ENCODE data around the gene SMG6.

DNA sequence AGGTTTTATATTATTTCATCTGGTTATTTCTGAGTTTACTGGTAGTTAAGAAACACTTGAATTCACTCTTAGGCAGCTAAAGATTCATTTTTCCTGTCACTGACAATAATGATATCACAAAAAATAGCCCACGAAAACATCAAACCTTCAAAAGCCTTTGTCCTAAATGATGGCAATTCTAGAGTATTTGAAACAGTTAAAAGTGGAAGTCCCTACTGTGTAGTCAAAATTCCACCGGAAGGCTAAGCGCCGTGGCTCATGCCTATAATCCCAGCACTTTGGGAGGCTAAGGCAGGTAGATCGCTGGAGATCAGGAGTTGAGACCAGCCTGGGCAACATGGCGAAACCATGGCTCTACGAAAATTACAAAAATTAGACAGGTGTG lies 145.2 kb downstream of the SMG6 start:
- TF ChIP-seq POLR2A (IDR thresholded peaks at IDR 0.05) (no peak), POLR2AphosphoS5 (IDR thresholded peaks at IDR 0.05) (no peak), EP300 (IDR thresholded peaks at IDR 0.05) (no peak)
- TF ChIP-seq, protein P1, sequence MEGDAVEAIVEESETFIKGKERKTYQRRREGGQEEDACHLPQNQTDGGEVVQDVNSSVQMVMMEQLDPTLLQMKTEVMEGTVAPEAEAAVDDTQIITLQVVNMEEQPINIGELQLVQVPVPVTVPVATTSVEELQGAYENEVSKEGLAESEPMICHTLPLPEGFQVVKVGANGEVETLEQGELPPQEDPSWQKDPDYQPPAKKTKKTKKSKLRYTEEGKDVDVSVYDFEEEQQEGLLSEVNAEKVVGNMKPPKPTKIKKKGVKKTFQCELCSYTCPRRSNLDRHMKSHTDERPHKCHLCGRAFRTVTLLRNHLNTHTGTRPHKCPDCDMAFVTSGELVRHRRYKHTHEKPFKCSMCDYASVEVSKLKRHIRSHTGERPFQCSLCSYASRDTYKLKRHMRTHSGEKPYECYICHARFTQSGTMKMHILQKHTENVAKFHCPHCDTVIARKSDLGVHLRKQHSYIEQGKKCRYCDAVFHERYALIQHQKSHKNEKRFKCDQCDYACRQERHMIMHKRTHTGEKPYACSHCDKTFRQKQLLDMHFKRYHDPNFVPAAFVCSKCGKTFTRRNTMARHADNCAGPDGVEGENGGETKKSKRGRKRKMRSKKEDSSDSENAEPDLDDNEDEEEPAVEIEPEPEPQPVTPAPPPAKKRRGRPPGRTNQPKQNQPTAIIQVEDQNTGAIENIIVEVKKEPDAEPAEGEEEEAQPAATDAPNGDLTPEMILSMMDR (IDR thresholded peaks at IDR 0.05), result no peak

Measured in upper lobe of left lung (tissue), 4 donors.